ENCODE data around the gene AQP12B.

AQP12B gene

GRCh38 chr2:240643093-240643810 lies 39.4 kb downstream of the AQP12B start:
- Mint-ChIP-seq H3K9me3 (no peaks in the 10 kb centered on the region), H3K36me3 (no peaks in the 10 kb centered on the region), H3K27ac (peak overlapping the region; percentile 17), H3K4me3 (no peak overlapping the region), H3K4me1 (peaks cover 11% of the 10 kb centered on the region)
- DNase-seq (ENCODE audit: low spot score in 2 of 2): peak in 1 of 2 donors; percentile 41
- ATAC-seq: no peak

GRCh38 chr2:240642806-240643092 lies 39.9 kb downstream of the AQP12B start:
- Mint-ChIP-seq H3K4me3 (no peak overlapping the region), H3K4me1 (peaks cover 10% of the 10 kb centered on the region), H3K9me3 (no peaks in the 10 kb centered on the region), H3K27ac (no peak overlapping the region), H3K36me3 (no peaks in the 10 kb centered on the region)
- DNase-seq (ENCODE audit: low spot score in 2 of 2) (no peak), ATAC-seq (no peak)

GRCh38 chr2:240642061-240642805 lies 40.5 kb downstream of the AQP12B start:
- H3K36me3 Mint-ChIP-seq: no peaks in the 10 kb centered on the region
- no peak for ATAC-seq
- peaks cover 10% of the 10 kb centered on the region for H3K4me1 Mint-ChIP-seq
- DNase-seq (ENCODE audit: low spot score in 2 of 2): peak in 1 of 2 donors; percentile 34
- H3K9me3 Mint-ChIP-seq: no peaks in the 10 kb centered on the region
- no peak overlapping the region for H3K27ac Mint-ChIP-seq
- H3K4me3 Mint-ChIP-seq: no peak overlapping the region

GRCh38 chr2:240640939-240641338 lies 41.7 kb downstream of the AQP12B start:
- Mint-ChIP-seq H3K27ac (no peak overlapping the region), H3K9me3 (no peaks in the 10 kb centered on the region), H3K36me3 (no peaks in the 10 kb centered on the region), H3K4me1 (peaks cover 4% of the 10 kb centered on the region), H3K4me3 (no peak overlapping the region)
- DNase-seq (ENCODE audit: low spot score in 2 of 2) (peak; percentile 3 to 49), ATAC-seq (peak; percentile 32)

GRCh38 chr2:240639566-240639965 lies 43.1 kb downstream of the AQP12B start:
- DNase-seq (ENCODE audit: low spot score in 2 of 2) (no peak), ATAC-seq (no peak)
- Mint-ChIP-seq H3K4me1 (no peaks in the 10 kb centered on the region), H3K27ac (no peak overlapping the region), H3K9me3 (no peaks in the 10 kb centered on the region), H3K36me3 (no peaks in the 10 kb centered on the region), H3K4me3 (no peak overlapping the region)

- Mint-ChIP-seq H3K27ac (no peak overlapping the region), H3K36me3 (no peaks in the 10 kb centered on the region), H3K9me3 (peaks cover under 1% of the 10 kb centered on the region), H3K4me1 (no peaks in the 10 kb centered on the region), H3K4me3 (no peak overlapping the region)
- ATAC-seq (no peak), DNase-seq (ENCODE audit: low spot score in 2 of 2) (no peak)
Observed at GRCh38 chr2:240638512-240639160, 44.0 kb downstream of the AQP12B start.

GRCh38 chr2:240637901-240638345 lies 44.8 kb downstream of the AQP12B start:
- no peak for DNase-seq (ENCODE audit: low spot score in 2 of 2)
- Mint-ChIP-seq H3K27ac (no peak overlapping the region), H3K4me1 (no peaks in the 10 kb centered on the region), H3K36me3 (no peaks in the 10 kb centered on the region), H3K4me3 (no peak overlapping the region), H3K9me3 (peaks cover 4% of the 10 kb centered on the region)
- no peak for ATAC-seq

GRCh38 chr2:240637116-240637900 lies 45.4 kb downstream of the AQP12B start:
- no peak for DNase-seq (ENCODE audit: low spot score in 2 of 2)
- Mint-ChIP-seq H3K9me3 (peaks cover 4% of the 10 kb centered on the region), H3K27ac (peak overlapping the region; percentile 67), H3K36me3 (no peaks in the 10 kb centered on the region), H3K4me1 (no peaks in the 10 kb centered on the region), H3K4me3 (no peak overlapping the region)
- no peak for ATAC-seq

GRCh38 chr2:240636563-240637115 lies 46.0 kb downstream of the AQP12B start:
- H3K27ac Mint-ChIP-seq: peak overlapping the region; percentile 67
- no peaks in the 10 kb centered on the region for H3K36me3 Mint-ChIP-seq
- no peak overlapping the region for H3K4me3 Mint-ChIP-seq
- H3K9me3 Mint-ChIP-seq: peaks cover 4% of the 10 kb centered on the region
- H3K4me1 Mint-ChIP-seq: no peaks in the 10 kb centered on the region
- ATAC-seq: no peak
- DNase-seq (ENCODE audit: low spot score in 2 of 2): no peak

- Mint-ChIP-seq H3K4me1 (no peaks in the 10 kb centered on the region), H3K27ac (no peak overlapping the region), H3K36me3 (no peaks in the 10 kb centered on the region), H3K9me3 (peaks cover 4% of the 10 kb centered on the region), H3K4me3 (no peak overlapping the region)
- no peak for DNase-seq (ENCODE audit: low spot score in 2 of 2)
- ATAC-seq: no peak
Observed at GRCh38 chr2:240635998-240636547, 46.6 kb downstream of the AQP12B start.

- Mint-ChIP-seq H3K4me3 (no peak overlapping the region), H3K9me3 (peaks cover 4% of the 10 kb centered on the region), H3K27ac (no peak overlapping the region), H3K4me1 (no peaks in the 10 kb centered on the region), H3K36me3 (no peaks in the 10 kb centered on the region)
- ATAC-seq: peak; percentile 39
- no peak for DNase-seq (ENCODE audit: low spot score in 2 of 2)
Observed at GRCh38 chr2:240635121-240635997, 47.3 kb downstream of the AQP12B start.

GRCh38 chr2:240632306-240632721 lies 50.4 kb downstream of the AQP12B start:
- DNase-seq (ENCODE audit: low spot score in 2 of 2) (no peak), ATAC-seq (no peak)
- Mint-ChIP-seq H3K9me3 (peaks cover 4% of the 10 kb centered on the region), H3K4me1 (no peaks in the 10 kb centered on the region), H3K4me3 (no peak overlapping the region), H3K27ac (no peak overlapping the region), H3K36me3 (no peaks in the 10 kb centered on the region)

GRCh38 chr2:240631548-240632305 lies 51.0 kb downstream of the AQP12B start:
- ATAC-seq (no peak), DNase-seq (ENCODE audit: low spot score in 2 of 2) (no peak)
- H3K36me3 Mint-ChIP-seq: peaks cover 1% of the 10 kb centered on the region
- no peak overlapping the region for H3K27ac Mint-ChIP-seq
- peaks cover 4% of the 10 kb centered on the region for H3K4me1 Mint-ChIP-seq
- H3K4me3 Mint-ChIP-seq: no peak overlapping the region
- H3K9me3 Mint-ChIP-seq: peaks cover 4% of the 10 kb centered on the region

Measured in stimulated activated effector memory CD8-positive, alpha-beta T cell treated with anti-CD3 and anti-CD28 coated beads, Interleukin-12 subunit alpha, Interleukin-12 subunit beta, amount 100 ng/mL, for 72 hours (primary cell).